HEK293 (cell line): ENCODE data around the gene NDOR1.
A peak's percentile ranks its signal among the peaks of the same experiment; 100 is the strongest.

Experiments
- AEBP2 ChIP-seq: fragments of 450-650 bp; formaldehyde crosslinking; IDR thresholded peaks from 2 replicates; pipeline ENCODE4 v1.5.1; 2016; ENCODE audit warnings: missing biosample characterization, missing genetic modification characterization, borderline replicate concordance
- CTCF ChIP-seq: fragments of 450-650 bp; formaldehyde crosslinking; IDR thresholded peaks from 2 replicates; pipeline ENCODE4 v1.5.1; 2016; ENCODE audit warnings: missing biosample characterization, missing genetic modification characterization
- ELK4 ChIP-seq: IDR thresholded peaks from 2 replicates; pipeline ENCODE4 v1.6.1; 2011; ENCODE audit warnings: mild to moderate bottlenecking, low read depth, low read length, borderline replicate concordance
- HIC1 ChIP-seq: fragments of 450-650 bp; formaldehyde crosslinking; IDR thresholded peaks from 2 replicates; pipeline ENCODE4 v1.5.1; 2016; ENCODE audit warnings: missing biosample characterization, missing genetic modification characterization
- MYNN ChIP-seq: fragments of 450-650 bp; formaldehyde crosslinking; IDR thresholded peaks from 2 replicates; pipeline ENCODE4 v1.5.1; 2016; ENCODE audit warnings: missing biosample characterization, missing genetic modification characterization, borderline replicate concordance
- PBX3 ChIP-seq: sonication (generic); formaldehyde crosslinking; IDR thresholded peaks from 2 replicates; pipeline ENCODE4 v1.8.1; 2022; ENCODE audit warnings: mild to moderate bottlenecking, moderate library complexity, missing genetic modification reagents
- SP7 ChIP-seq: fragments of 450-650 bp; formaldehyde crosslinking; IDR thresholded peaks from 2 replicates; pipeline ENCODE4 v1.5.1; 2016; ENCODE audit warnings: missing biosample characterization, missing genetic modification characterization
- WT1 ChIP-seq: fragments of 450-650 bp; formaldehyde crosslinking; IDR thresholded peaks from 2 replicates; pipeline ENCODE4 v1.5.1; 2016; ENCODE audit warnings: missing biosample characterization, missing genetic modification characterization
- ZBTB21 ChIP-seq: fragments of 450-650 bp; formaldehyde crosslinking; IDR thresholded peaks from 2 replicates; pipeline ENCODE4 v1.5.1; 2017; ENCODE audit warnings: missing biosample characterization, missing genetic modification characterization
- ZBTB7A ChIP-seq: fragments of 450-650 bp; formaldehyde crosslinking; IDR thresholded peaks from 2 replicates; pipeline ENCODE4 v1.5.1; 2016; ENCODE audit warnings: low read depth, missing biosample characterization, missing genetic modification characterization
- ZFP3 ChIP-seq: fragments of 450-650 bp; formaldehyde crosslinking; IDR thresholded peaks from 2 replicates; pipeline ENCODE4 v1.5.1; 2016; ENCODE audit warnings: low read depth, missing biosample characterization, missing genetic modification characterization
- ZNF19 ChIP-seq: fragments of 450-650 bp; formaldehyde crosslinking; IDR thresholded peaks from 2 replicates; pipeline ENCODE4; 2016; ENCODE audit warnings: missing biosample characterization, missing genetic modification characterization, low read depth
- ZNF23 ChIP-seq: fragments of 450-650 bp; formaldehyde crosslinking; IDR thresholded peaks from 2 replicates; pipeline ENCODE4 v1.5.1; 2016; ENCODE audit warnings: missing biosample characterization, missing genetic modification characterization, borderline replicate concordance
- ZNF274 ChIP-seq, 2 experiments: fragments of 200-500 bp in 1 of 2; fragments of 450-650 bp in 1 of 2; sonication (Bioruptor generic) in 1 of 2; formaldehyde crosslinking in 1 of 2; IDR thresholded peaks; 2 replicates each; pipeline versions ENCODE4 v1.5.1 to v1.6.1; 2014 to 2016; ENCODE audit warnings: borderline replicate concordance in 1 of 2, inconsistent platforms in 1 of 2, low read length in 1 of 2, missing biosample characterization in 1 of 2, missing genetic modification characterization in 1 of 2
- ZNF292 ChIP-seq: fragments of 450-650 bp; formaldehyde crosslinking; IDR thresholded peaks from 2 replicates; pipeline ENCODE4 v1.5.1; 2016; ENCODE audit warnings: low read depth, missing biosample characterization, missing genetic modification characterization, borderline replicate concordance
- ZNF37A ChIP-seq: fragments of 450-650 bp; IDR thresholded peaks from 2 replicates; pipeline ENCODE4 v1.5.1; 2018; ENCODE audit warnings: missing biosample characterization, missing genetic modification characterization
- ZNF558 ChIP-seq: fragments of 450-650 bp; formaldehyde crosslinking; IDR thresholded peaks from 2 replicates; pipeline ENCODE4 v1.5.1; 2016; ENCODE audit warnings: missing biosample characterization, missing genetic modification characterization
- ZNF621 ChIP-seq: fragments of 450-650 bp; formaldehyde crosslinking; IDR thresholded peaks from 2 replicates; pipeline ENCODE4 v1.5.1; 2017; ENCODE audit warnings: missing biosample characterization, missing genetic modification characterization
- ZNF639 ChIP-seq: fragments of 450-650 bp; formaldehyde crosslinking; IDR thresholded peaks from 2 replicates; pipeline ENCODE4 v1.5.1; 2016; ENCODE audit warnings: missing biosample characterization, missing genetic modification characterization
- ZNF658 ChIP-seq: fragments of 450-650 bp; formaldehyde crosslinking; IDR thresholded peaks from 2 replicates; pipeline ENCODE4; 2016; ENCODE audit warnings: missing biosample characterization, missing genetic modification characterization
- ZNF664 ChIP-seq: fragments of 450-650 bp; formaldehyde crosslinking; IDR thresholded peaks from 2 replicates; pipeline ENCODE4 v1.5.1; 2016; ENCODE audit warnings: missing biosample characterization, missing genetic modification characterization
- ZNF704 ChIP-seq: fragments of 450-650 bp; formaldehyde crosslinking; IDR thresholded peaks from 2 replicates; pipeline ENCODE4 v1.5.1; 2016; ENCODE audit warnings: missing biosample characterization, missing genetic modification characterization
- ZNF768 ChIP-seq: fragments of 450-650 bp; formaldehyde crosslinking; IDR thresholded peaks from 2 replicates; pipeline ENCODE4 v1.5.1; 2018; ENCODE audit warnings: missing biosample characterization, mild to moderate bottlenecking, missing genetic modification characterization
- ZNF792 ChIP-seq: fragments of 450-650 bp; formaldehyde crosslinking; IDR thresholded peaks from 2 replicates; pipeline ENCODE4 v1.5.1; 2016; ENCODE audit warnings: missing biosample characterization, missing genetic modification characterization
- ZSCAN18 ChIP-seq: fragments of 450-650 bp; formaldehyde crosslinking; IDR thresholded peaks from 2 replicates; pipeline ENCODE4 v1.5.1; 2016; ENCODE audit warnings: missing biosample characterization, missing genetic modification characterization
- ZXDB ChIP-seq: fragments of 450-650 bp; formaldehyde crosslinking; IDR thresholded peaks from 2 replicates; pipeline ENCODE4 v1.5.1; 2016; ENCODE audit warnings: missing biosample characterization, missing genetic modification characterization

Gene NDOR1

GRCh38 chr9:137205126-137206069 is at the start of gene NDOR1, which contains the start of gene TMEM203 (continued):
- no peak for TF ChIP-seq ZNF37A (tag by site-specific recombination)
- no peak for TF ChIP-seq ZNF768 (tag by site-specific recombination)
- no peak for TF ChIP-seq ZSCAN18 (tag by site-specific recombination)
- no peak for TF ChIP-seq ZNF292
- TF ChIP-seq HIC1, result no peak
- no peak for TF ChIP-seq ZNF19 (tag by site-specific recombination)
- TF ChIP-seq AEBP2 (tag by site-specific recombination), result no peak
- TF ChIP-seq ELK4, result no peak; the same call in 1 of the 2 replicates
- TF ChIP-seq ZNF664 (tag by site-specific recombination), result no peak
- TF ChIP-seq ZBTB7A (tag by site-specific recombination), result no peak
- TF ChIP-seq ZNF639 (tag by site-specific recombination), result no peak
- TF ChIP-seq SP7 (tag by site-specific recombination), result peak; percentile 34; the same call in 1 of the 2 replicates
- TF ChIP-seq ZNF704 (tag by site-specific recombination), result peak; percentile 96
- TF ChIP-seq ZNF621 (tag by site-specific recombination), result no peak
- TF ChIP-seq ZBTB21 (tag by site-specific recombination), result peak; percentile 25; the same call in 1 of the 2 replicates
- no peak for TF ChIP-seq ZNF274 (IDR thresholded peaks at IDR 0.05; ENCODE audit: low read length)
- TF ChIP-seq ZNF274 (tag by site-specific recombination; IDR thresholded peaks at IDR 0.05; ENCODE audit: borderline replicate concordance), result no peak
- peak; percentile 97 for TF ChIP-seq PBX3 (CRISPR knock-in tag)
- TF ChIP-seq MYNN, result no peak
- TF ChIP-seq ZNF792, result no peak
- no peak for TF ChIP-seq ZNF658
- TF ChIP-seq ZNF23, result no peak
- no peak for TF ChIP-seq WT1 (tag by site-specific recombination)
- no peak for TF ChIP-seq ZNF558 (tag by site-specific recombination)
- no peak for TF ChIP-seq ZFP3
- peak; percentile 95 for TF ChIP-seq ZXDB
- no peak for TF ChIP-seq CTCF (tag by site-specific recombination)
